Adrenal gland (tissue), 12 donors: ENCODE measurements around the gene RPE65. TPM values are rescaled to one million over a fixed set of nuclear protein-coding genes. Genes with fewer than 3 reads are reported as not detected.

Experiments used
- DNase-seq, 7 donors: peaks; one replicate each; pipeline ENCODE4 v3.0.0-alpha.2; 2019 to 2020
- H3K27ac ChIP-seq, 5 donors: fragments of 200-600 bp; sonication (generic) in 4 of 5; 1 replicate in 3 of 5; 2 replicates in 2 of 5; pipeline versions ENCODE4 v1.5.1 to v1.8.0; 2016 to 2020; ENCODE audit warnings: mild to moderate bottlenecking in 1 of 5
- H3K27me3 ChIP-seq: fragments of 200-600 bp; 2 replicates; pipeline ENCODE4 v1.8.0; 2021
- H3K36me3 ChIP-seq, 2 donors: fragments of 200-600 bp; replicated peaks in 1 of 2; 1 replicate in 1 of 2; 2 replicates in 1 of 2; pipeline versions ENCODE4 v1.5.1 to v1.8.0; 2018 to 2022
- H3K4me1 ChIP-seq, 2 donors: fragments of 200-600 bp; replicated peaks in 1 of 2; 1 replicate in 1 of 2; 2 replicates in 1 of 2; pipeline versions ENCODE4 v1.5.1 to v1.8.0; 2018 to 2021
- H3K4me3 ChIP-seq, 4 donors: fragments of 200-600 bp; sonication (generic) in 3 of 4; one replicate each; pipeline ENCODE4 v1.5.1; 2016 to 2018
- H3K9me3 ChIP-seq, 3 donors: fragments of 200-600 bp; sonication (generic) in 1 of 3; replicated peaks in 1 of 3; 1 replicate in 2 of 3; 2 replicates in 1 of 3; pipeline versions ENCODE4 v1.5.1 to v1.8.0; 2016 to 2021
- CTCF ChIP-seq, 6 experiments: fragments of 450-650 bp in 4 of 6; fragments of 200-600 bp in 2 of 6; sonication (generic) in 1 of 6; IDR thresholded peaks; 1 replicate in 5 of 6; 2 replicates in 1 of 6; pipeline versions ENCODE4 v1.5.1 to v1.8.0; 2016 to 2021; ENCODE audit warnings: antibody characterized with exemption in 6 of 6, mild to moderate bottlenecking in 2 of 6, moderate library complexity in 1 of 6
- POLR2A ChIP-seq, 2 donors: fragments of 450-650 bp; IDR thresholded peaks; one replicate each; pipeline ENCODE4 v1.6.1; 2017; ENCODE audit warnings: antibody characterized with exemption in 2 of 2, mild to moderate bottlenecking in 2 of 2, moderate library complexity in 1 of 2
- WGBS, 4 donors: extraction: QIAGEN DNeasy Blood & Tissue Kit in 2 of 4; methylation state at CpG; one replicate each; pipeline versions ENCODE4 v1.1.5 to v1.1.7; 2013 to 2017; 5-methylcytosine and 5-hydroxymethylcytosine counted together
- intact Hi-C, 2 donors: fragments of 100-400 bp; cut with DNase I; formaldehyde crosslinking; loops; one replicate each; pipeline versions ENCODE4 v1.14.1 to v1.15.0; 2022 to 2023
- polyA plus RNA-seq, 3 donors: library from polyadenylated mRNA; stranded (reverse); fragments of 200-250 nt in 2 of 3; fragments of 350-450 nt in 1 of 3; fragmentation: Illumina TruSeq in 1 of 3; extraction: RNeasy Lipid Tissue Mini Kit (QIAGEN cat#74804) in 1 of 3; gene quantifications; one replicate each; pipeline ENCODE4 v1.2.3, GENCODE V29; 2013 to 2014
- total RNA-seq, 9 donors: library from RNA; depleted of rRNA in 4 of 9; stranded (reverse); fragments of >200 nt in 4 of 9; fragments of 120-200 nt in 1 of 9; fragmentation: NEBNext Ultra II Directional in 1 of 9; extraction: Animal tissue kit (Norgen Biotek cat#: 25700) in 1 of 9; gene quantifications; one replicate each; pipeline versions ENCODE4 v1.1.0 to v1.2.4, GENCODE V29; 2013 to 2023
- donor health status: healthy with polysubstance abuse.
- donor health status: Bipolar disorder and iron deficiency.
- donor health status: DM: yes; HTN: yes; CAD: no.
- donor health status: DM: no; HTN: no; CAD: no.
- donor health status: DM: no; HTN: no; CAD: no.
- donor health status: DM: yes; HTN: yes; CAD: no.

Gene RPE65
- total and polyA plus RNA-seq, 12 donors, result 0.06 TPM; not detected in 11

DNA sequence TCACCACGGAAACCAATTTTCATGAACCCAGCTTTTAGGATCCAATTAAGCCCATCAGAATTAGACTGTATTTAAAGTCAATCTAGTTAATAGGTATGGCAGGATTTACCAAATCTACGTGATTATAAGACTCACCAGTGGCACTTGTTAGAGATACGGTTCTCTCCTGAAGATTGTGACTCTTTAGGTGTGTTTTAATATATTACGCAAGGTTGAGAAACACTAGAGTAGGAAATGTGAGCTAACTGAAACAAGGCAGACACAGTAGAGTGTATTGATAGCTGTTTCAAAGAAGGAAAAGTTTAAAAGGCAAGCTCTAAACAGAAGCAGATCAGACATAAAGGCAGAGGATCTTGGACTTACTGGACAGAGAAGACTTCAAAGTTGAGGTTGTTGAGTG is 11.2 kb upstream of the RPE65 start:
- H3K27ac ChIP-seq, result no peak overlapping the region
- H3K9me3 ChIP-seq, result no peaks in the 10 kb centered on the region

GRCh38 chr1:68459796-68460195 is 10.0 kb upstream of the RPE65 start:
- intact Hi-C loops, result no loop called here
- no peak overlapping the region for H3K4me3 ChIP-seq

More for the DNA sequence above, 11.2 kb upstream of the RPE65 start:
- Histone ChIP-seq H3K36me3 (no peaks in the 10 kb centered on the region), H3K4me1 (no peaks in the 10 kb centered on the region), H3K27me3 (no peaks in the 10 kb centered on the region), H3K4me3 (no peak overlapping the region)
- 88 to 93% (median 90%) methylated on average over 4 of the region's 4 CpGs for WGBS, 4 donors
- DNase-seq, result no peak
- intact Hi-C loops, result no loop called here
- TF ChIP-seq CTCF (IDR thresholded peaks at IDR 0.05), result no peak
- TF ChIP-seq POLR2A (IDR thresholded peaks at IDR 0.05), result no peak

DNA sequence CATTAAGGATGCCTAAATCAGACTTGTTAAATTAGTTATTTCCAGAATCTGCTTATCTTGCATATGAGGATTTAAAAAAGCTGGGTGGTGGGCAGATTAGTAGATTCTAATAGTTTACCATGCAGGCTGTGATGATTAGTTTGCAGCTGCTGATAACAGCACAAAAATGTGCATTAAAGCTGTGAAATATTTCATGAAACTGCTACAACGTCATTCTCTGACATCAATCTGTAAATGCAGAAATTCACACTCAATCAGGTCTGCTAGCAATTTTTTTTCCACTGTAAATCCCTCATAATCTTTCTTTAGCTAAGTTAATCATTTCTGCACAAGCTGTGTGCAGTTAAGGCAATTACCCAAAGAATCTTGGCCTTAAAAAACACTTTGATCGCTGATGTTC is 9.3 kb upstream of the RPE65 start:
- Histone ChIP-seq H3K9me3 (no peaks in the 10 kb centered on the region), H3K36me3 (no peaks in the 10 kb centered on the region), H3K27ac (no peak overlapping the region), H3K4me1 (no peaks in the 10 kb centered on the region), H3K4me3 (no peak overlapping the region), H3K27me3 (no peaks in the 10 kb centered on the region)
- DNase-seq, result no peak
- WGBS, 4 donors, result 79 to 90% (median 81%) methylated on average over 2 of the region's 2 CpGs
- no peak for TF ChIP-seq CTCF (IDR thresholded peaks at IDR 0.05)
- TF ChIP-seq POLR2A (IDR thresholded peaks at IDR 0.05), result no peak
- intact Hi-C loops, result no loop called here

More at GRCh38 chr1:68459796-68460195, 10.0 kb upstream of the RPE65 start:
- Histone ChIP-seq H3K4me1 (no peaks in the 10 kb centered on the region), H3K36me3 (no peaks in the 10 kb centered on the region), H3K9me3 (no peaks in the 10 kb centered on the region), H3K27me3 (no peaks in the 10 kb centered on the region), H3K27ac (no peak overlapping the region)
- TF ChIP-seq POLR2A (IDR thresholded peaks at IDR 0.05) (no peak), CTCF (IDR thresholded peaks at IDR 0.05) (no peak)
- 75 to 85% (median 81%) methylated on average over 1 of the region's 1 CpG for WGBS, 4 donors
- DNase-seq, result no peak

DNA sequence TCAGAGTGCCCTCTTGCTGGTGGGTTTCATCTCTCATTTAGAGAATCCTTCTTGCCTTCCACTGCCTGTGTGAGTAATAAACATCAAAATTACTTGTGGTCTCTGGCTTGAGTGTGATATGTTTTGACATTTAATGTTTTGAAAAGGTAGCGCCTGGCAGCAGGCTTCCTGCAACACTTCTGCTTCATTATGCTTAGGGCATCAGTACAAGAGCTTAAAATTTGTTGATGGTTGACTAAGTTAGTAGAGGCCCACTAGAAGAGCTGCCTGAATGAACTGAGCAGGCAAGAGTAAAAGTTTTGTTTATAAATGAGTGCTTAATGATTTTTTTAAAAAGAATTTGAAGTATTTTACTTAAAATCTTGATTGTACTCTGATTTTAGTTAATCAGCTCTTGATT is 6.4 kb upstream of the RPE65 start:
- 95% methylated on average over 1 of the region's 1 CpG for WGBS, 4 donors
- H3K4me3 ChIP-seq, result no peak overlapping the region
- H3K36me3 ChIP-seq, result no peaks in the 10 kb centered on the region
- TF ChIP-seq POLR2A (IDR thresholded peaks at IDR 0.05) (no peak), CTCF (IDR thresholded peaks at IDR 0.05) (no peak)
- H3K4me1 ChIP-seq, result no peaks in the 10 kb centered on the region
- H3K27ac ChIP-seq, result no peak overlapping the region
- intact Hi-C loops, result no loop called here
- DNase-seq, result no peak
- H3K27me3 ChIP-seq, result no peaks in the 10 kb centered on the region
- no peaks in the 10 kb centered on the region for H3K9me3 ChIP-seq
